ENCODE data around the gene PAX5. TPM values are rescaled to one million over a fixed set of nuclear protein-coding genes. Genes with fewer than 3 reads are reported as not detected.

The PAX5 gene
- total and polyA plus RNA-seq, 2 donors (not counting 1 experiment from before 2014, with no cell fraction given) = not detected

DNA sequence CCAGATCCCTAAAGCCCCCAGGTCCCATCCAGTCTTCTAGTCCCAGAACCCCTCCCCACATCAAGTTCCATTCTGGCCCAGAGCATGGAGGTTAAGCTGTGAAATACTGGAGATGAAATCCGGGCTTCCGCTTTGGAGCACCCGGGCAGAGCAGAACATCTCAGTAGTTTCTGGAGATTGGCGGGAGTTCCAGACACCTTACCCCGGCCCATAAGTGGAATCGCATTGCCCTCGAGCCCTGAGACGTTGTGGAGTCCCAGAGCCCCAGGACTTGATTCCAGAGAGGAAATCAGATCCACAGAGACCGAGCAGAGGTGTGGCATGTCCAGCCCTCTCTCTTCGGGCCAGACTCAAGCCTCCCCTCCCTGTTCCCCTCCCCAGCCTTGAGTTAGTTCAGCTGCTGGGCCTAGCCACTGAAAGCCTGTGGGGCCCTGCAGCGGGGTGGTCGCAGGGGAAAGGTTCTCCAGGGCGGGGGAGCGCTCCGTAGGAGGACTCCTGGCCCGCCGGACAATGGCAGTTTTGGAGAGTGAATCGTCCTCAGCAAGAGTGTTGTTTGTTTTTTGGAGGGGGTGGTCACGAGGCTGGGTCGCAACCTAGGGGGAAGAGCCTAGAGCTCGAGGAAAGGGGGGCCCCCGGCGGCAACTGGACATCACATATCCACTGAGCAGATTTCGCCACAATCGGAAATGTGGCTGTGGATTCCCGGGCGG is 1.0 kb upstream of the PAX5 start:
- Histone ChIP-seq H3K4me1 (ENCODE audit: control insufficient read depth, extremely low read depth, insufficient read depth, low read length) (no peaks in the 10 kb centered on the region), H3K9ac (ENCODE audit: insufficient read depth, low read length) (no peak overlapping the region), H3K27me3 (ENCODE audit: control insufficient read depth, insufficient read depth, low read length) (peaks cover 93% of the 10 kb centered on the region), H3K4me2 (ENCODE audit: extremely low read depth, insufficient read depth, low read length) (no peak overlapping the region), H3K4me3 (replicated peaks in 1 of 4; ENCODE audit: control extremely low read depth in 1 of 4, insufficient read depth in 1 of 4, low read depth in 3 of 4, low read length in 4 of 4) (no peak overlapping the region), H3K9me3 (ENCODE audit: control insufficient read depth, insufficient read depth, low read depth, low read length) (no peaks in the 10 kb centered on the region), H3K27ac (ENCODE audit: insufficient read depth, low read length) (no peak overlapping the region), H2AFZ (ENCODE audit: low read length) (no peak overlapping the region), H3K79me2 (ENCODE audit: control insufficient read depth, insufficient read depth, low read length) (no peaks in the 10 kb centered on the region), H4K20me1 (ENCODE audit: control insufficient read depth, extremely low read depth, insufficient read depth, low read length) (no peaks in the 10 kb centered on the region), H3K36me3 (ENCODE audit: control insufficient read depth, insufficient read depth, low read length) (no peaks in the 10 kb centered on the region)
- no peak for DNase-seq (ENCODE audit: low read depth in 2 of 2)
- TF ChIP-seq CTCF (conservative IDR thresholded peaks at IDR 0.05 in 1 of 2, IDR thresholded peaks at IDR 0.05 in 1 of 2; ENCODE audit: low read depth in 1 of 2, low read length in 2 of 2) = no peak
- peak; percentile 76 for TF ChIP-seq EZH2 (IDR thresholded peaks at IDR 0.05; ENCODE audit: low read length, missing control alignments)

- Histone ChIP-seq H4K20me1 (ENCODE audit: control insufficient read depth, extremely low read depth, insufficient read depth, low read length) (no peaks in the 10 kb centered on the region), H3K4me3 (replicated peaks in 1 of 4; ENCODE audit: control extremely low read depth in 1 of 4, insufficient read depth in 1 of 4, low read depth in 3 of 4, low read length in 4 of 4) (peak overlapping the region in 1 of 4 experiments; percentile 10), H3K79me2 (ENCODE audit: control insufficient read depth, insufficient read depth, low read length) (no peaks in the 10 kb centered on the region), H3K27ac (ENCODE audit: insufficient read depth, low read length) (no peak overlapping the region), H3K27me3 (ENCODE audit: control insufficient read depth, insufficient read depth, low read length) (peaks cover 99% of the 10 kb centered on the region), H3K4me1 (ENCODE audit: control insufficient read depth, extremely low read depth, insufficient read depth, low read length) (no peaks in the 10 kb centered on the region), H3K9ac (ENCODE audit: insufficient read depth, low read length) (no peak overlapping the region), H3K4me2 (ENCODE audit: extremely low read depth, insufficient read depth, low read length) (no peak overlapping the region), H3K36me3 (ENCODE audit: control insufficient read depth, insufficient read depth, low read length) (no peaks in the 10 kb centered on the region), H2AFZ (ENCODE audit: low read length) (no peak overlapping the region), H3K9me3 (ENCODE audit: control insufficient read depth, insufficient read depth, low read depth, low read length) (no peaks in the 10 kb centered on the region)
- no peak for TF ChIP-seq EZH2 (IDR thresholded peaks at IDR 0.05; ENCODE audit: low read length, missing control alignments)
- TF ChIP-seq CTCF (conservative IDR thresholded peaks at IDR 0.05 in 1 of 2, IDR thresholded peaks at IDR 0.05 in 1 of 2; ENCODE audit: low read depth in 1 of 2, low read length in 2 of 2) = no peak
- peak in 1 of 2 donors; percentile 4 for DNase-seq (ENCODE audit: low read depth in 2 of 2)
These were observed 353 bp upstream of the PAX5 start for GRCh38 chr9:37034305-37034937.

DNA sequence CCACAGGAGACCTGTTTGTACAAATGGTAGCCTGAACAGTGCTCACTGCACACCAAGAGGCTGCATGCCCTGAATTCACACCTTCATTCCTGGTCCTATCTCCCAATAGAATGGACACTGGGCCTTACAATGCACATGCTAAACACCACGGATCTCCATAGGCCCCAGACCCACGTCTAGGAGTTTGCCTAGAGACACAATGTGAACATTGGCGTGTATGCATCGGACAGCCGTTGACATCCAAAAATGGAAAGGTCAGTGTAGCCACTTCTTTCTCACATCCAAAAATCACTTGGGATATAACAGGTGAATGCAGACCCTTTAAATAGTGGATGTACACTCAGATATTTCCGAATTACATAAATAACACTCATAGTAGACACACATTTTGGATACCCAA is 927 bp downstream of the PAX5 start:
- DNase-seq (ENCODE audit: low read depth in 2 of 2) = no peak
- Histone ChIP-seq H3K4me2 (ENCODE audit: extremely low read depth, insufficient read depth, low read length) (no peak overlapping the region), H3K36me3 (ENCODE audit: control insufficient read depth, insufficient read depth, low read length) (no peaks in the 10 kb centered on the region), H3K27me3 (ENCODE audit: control insufficient read depth, insufficient read depth, low read length) (peaks cover 99% of the 10 kb centered on the region), H2AFZ (ENCODE audit: low read length) (no peak overlapping the region), H3K9ac (ENCODE audit: insufficient read depth, low read length) (no peak overlapping the region), H3K4me3 (replicated peaks in 1 of 4; ENCODE audit: control extremely low read depth in 1 of 4, insufficient read depth in 1 of 4, low read depth in 3 of 4, low read length in 4 of 4) (no peak overlapping the region), H3K9me3 (ENCODE audit: control insufficient read depth, insufficient read depth, low read depth, low read length) (no peaks in the 10 kb centered on the region), H3K27ac (ENCODE audit: insufficient read depth, low read length) (no peak overlapping the region), H3K79me2 (ENCODE audit: control insufficient read depth, insufficient read depth, low read length) (no peaks in the 10 kb centered on the region), H4K20me1 (ENCODE audit: control insufficient read depth, extremely low read depth, insufficient read depth, low read length) (no peaks in the 10 kb centered on the region), H3K4me1 (ENCODE audit: control insufficient read depth, extremely low read depth, insufficient read depth, low read length) (no peaks in the 10 kb centered on the region)
- no peak for TF ChIP-seq CTCF (conservative IDR thresholded peaks at IDR 0.05 in 1 of 2, IDR thresholded peaks at IDR 0.05 in 1 of 2; ENCODE audit: low read depth in 1 of 2, low read length in 2 of 2)
